Activated B cell treated with CpG ODN at 0.5 μM for 24 hours (primary cell): ENCODE results near the gene INPP4B. TPM values are rescaled to one million over a fixed set of nuclear protein-coding genes. Genes with fewer than 3 reads are reported as not detected.

Experiments
- ATAC-seq: fragments of 200-7000 bp; cut with Tn5 transposase; one replicate; pipeline ENCODE4 v1.10.0; 2021; ENCODE audit warnings: low read depth, mild to moderate bottlenecking, moderate library complexity
- CTCF ChIA-PET: fragments of 350-600 bp; sonication (Branson Sonifier 250); formaldehyde crosslinking; loops from one replicate; lab custom pipeline; 2021; ENCODE audit warnings: antibody characterized with exemption; lab: Charles Lee
- POLR2A ChIA-PET: fragments of 350-600 bp; sonication (Branson Sonifier 250); formaldehyde crosslinking; loops from one replicate; lab custom pipeline; 2021; ENCODE audit warnings: antibody characterized with exemption; lab: Charles Lee
- DNase-seq: peaks from one replicate; pipeline ENCODE4 v3.0.0; 2022
- H3K27ac Mint-ChIP-seq: one replicate; pipeline ENCODE4 v1.8.0; 2020; ENCODE audit warnings: mixed read lengths
- H3K27me3 Mint-ChIP-seq: one replicate; pipeline ENCODE4 v1.8.0; 2021; ENCODE audit warnings: mixed read lengths
- H3K36me3 Mint-ChIP-seq: one replicate; pipeline ENCODE4 v1.8.0; 2021; ENCODE audit warnings: low read depth, mixed read lengths
- H3K4me1 Mint-ChIP-seq: one replicate; pipeline ENCODE4 v1.8.0; 2021; ENCODE audit warnings: mixed read lengths
- H3K4me3 Mint-ChIP-seq: one replicate; pipeline ENCODE4 v1.8.0; 2020; ENCODE audit warnings: mild to moderate bottlenecking, mixed read lengths
- H3K9me3 Mint-ChIP-seq: one replicate; pipeline ENCODE4 v1.8.0; 2020; ENCODE audit warnings: mixed read lengths
- CTCF ChIP-seq: fragments of 200-600 bp; IDR thresholded peaks from one replicate; pipeline ENCODE4 v1.8.0; 2022; ENCODE audit warnings: antibody characterized with exemption, mild to moderate bottlenecking
- intact Hi-C: fragments of 100-400 bp; cut with micrococcal nuclease; formaldehyde crosslinking; loops from one replicate; pipeline ENCODE4 v1.15.1; 2024
- total RNA-seq: library from RNA; stranded (reverse); gene quantifications from 2 replicates; pipeline ENCODE4 v1.2.3, GENCODE V29; 2022

The INPP4B gene
- total RNA-seq, 1 donor from 2014 or later = 0.11 TPM

GRCh38 chr4:142367418-142368180 lies 478.5 kb downstream of the INPP4B start:
- DNase-seq (no peak), ATAC-seq (no peak)
- Mint-ChIP-seq H3K36me3 (no peaks in the 10 kb centered on the region), H3K9me3 (peaks cover 3% of the 10 kb centered on the region), H3K4me3 (no peak overlapping the region), H3K27me3 (no peaks in the 10 kb centered on the region), H3K4me1 (no peaks in the 10 kb centered on the region), H3K27ac (no peak overlapping the region)
- POLR2A ChIA-PET = no interaction called here
- CTCF ChIA-PET = interaction anchor here (0.7 kb wide), 1 partner anchor 915 kb away, joined by 4 read pairs; no protein-coding TSS in a partner anchor
- TF ChIP-seq CTCF = no peak
- intact Hi-C loops = no loop called here

GRCh38 chr4:142366769-142367181 lies 479.3 kb downstream of the INPP4B start:
- DNase-seq = no peak
- Mint-ChIP-seq H3K27me3 (no peaks in the 10 kb centered on the region), H3K4me3 (no peak overlapping the region), H3K36me3 (no peaks in the 10 kb centered on the region), H3K27ac (no peak overlapping the region), H3K4me1 (no peaks in the 10 kb centered on the region), H3K9me3 (peaks cover 3% of the 10 kb centered on the region)
- ChIA-PET POLR2A (no interaction called here), CTCF (no interaction called here)
- TF ChIP-seq CTCF = no peak
- ATAC-seq = no peak
- intact Hi-C loops = no loop called here

- no peak overlapping the region for H3K27ac Mint-ChIP-seq
- H3K4me1 Mint-ChIP-seq = no peaks in the 10 kb centered on the region
- ChIA-PET POLR2A (no interaction called here), CTCF (no interaction called here)
- H3K36me3 Mint-ChIP-seq = no peaks in the 10 kb centered on the region
- no peak for TF ChIP-seq CTCF
- H3K9me3 Mint-ChIP-seq = peaks cover 3% of the 10 kb centered on the region
- intact Hi-C loops = no loop called here
- H3K4me3 Mint-ChIP-seq = no peak overlapping the region
- no peak for DNase-seq
- H3K27me3 Mint-ChIP-seq = no peaks in the 10 kb centered on the region
- ATAC-seq = no peak
Observed at GRCh38 chr4:142365391-142365790, 480.7 kb downstream of the INPP4B start.

- intact Hi-C loops = no loop called here
- no peaks in the 10 kb centered on the region for H3K36me3 Mint-ChIP-seq
- DNase-seq (no peak), ATAC-seq (no peak)
- H3K4me1 Mint-ChIP-seq = no peaks in the 10 kb centered on the region
- TF ChIP-seq CTCF = no peak
- CTCF ChIA-PET = no interaction called here
- POLR2A ChIA-PET = no interaction called here
- no peaks in the 10 kb centered on the region for H3K27me3 Mint-ChIP-seq
- H3K27ac Mint-ChIP-seq = no peak overlapping the region
- H3K4me3 Mint-ChIP-seq = no peak overlapping the region
- peaks cover 2% of the 10 kb centered on the region for H3K9me3 Mint-ChIP-seq
Observed at GRCh38 chr4:142363686-142364085, 482.4 kb downstream of the INPP4B start.

- POLR2A ChIA-PET = no interaction called here
- Mint-ChIP-seq H3K27ac (no peak overlapping the region), H3K27me3 (no peaks in the 10 kb centered on the region), H3K36me3 (no peaks in the 10 kb centered on the region), H3K9me3 (no peaks in the 10 kb centered on the region), H3K4me1 (no peaks in the 10 kb centered on the region), H3K4me3 (no peak overlapping the region)
- intact Hi-C loops = no loop called here
- ATAC-seq (no peak), DNase-seq (no peak)
- CTCF ChIA-PET = no interaction called here
- no peak for TF ChIP-seq CTCF
Observed at GRCh38 chr4:142361981-142362380, 484.1 kb downstream of the INPP4B start.
